Lung (tissue), 12 donors: ENCODE measurements around the gene TMEM92. TPM values are rescaled to one million over a fixed set of nuclear protein-coding genes. Genes with fewer than 3 reads are reported as not detected.

Experiments
- ATAC-seq: fragments of 200-7000 bp; cut with Tn5 transposase; one replicate; pipeline ENCODE4 v1.9.1; 2020; ENCODE audit warnings: moderate number of reproducible peaks; ENCODE audit not compliant: insufficient read depth, low FRiP score
- DNase-seq, 3 donors: peaks; one replicate each; pipeline ENCODE4 v3.0.0-alpha.2; 2013 to 2017
- H3K27ac ChIP-seq, 2 donors: one replicate each; pipeline ENCODE4 v1.5.1; 2013; ENCODE audit warnings: mild to moderate bottlenecking in 2 of 2, moderate library complexity in 2 of 2, control low read depth in 1 of 2, inconsistent platforms in 1 of 2, low read depth in 1 of 2, low read length in 1 of 2
- H3K27me3 ChIP-seq, 3 donors: one replicate each; pipeline ENCODE4 v1.5.1; 2013; ENCODE audit warnings: low read length in 2 of 3; ENCODE audit not compliant: control insufficient read depth in 3 of 3, insufficient read depth in 3 of 3
- H3K36me3 ChIP-seq, 4 donors: one replicate each; pipeline ENCODE4 v1.5.1; 2013; ENCODE audit warnings: low read length in 4 of 4, mild to moderate bottlenecking in 1 of 4, moderate library complexity in 1 of 4; ENCODE audit not compliant: control insufficient read depth in 4 of 4, insufficient read depth in 4 of 4
- H3K4me1 ChIP-seq, 5 donors: one replicate each; pipeline ENCODE4 v1.5.1; 2013; ENCODE audit warnings: low read length in 5 of 5, mild to moderate bottlenecking in 2 of 5, moderate library complexity in 1 of 5; ENCODE audit not compliant: control insufficient read depth in 5 of 5, insufficient read depth in 5 of 5
- H3K4me3 ChIP-seq: one replicate; pipeline ENCODE4 v1.5.1; 2013; ENCODE audit warnings: mild to moderate bottlenecking, control low read depth, moderate library complexity
- H3K9ac ChIP-seq, 2 donors: one replicate each; pipeline ENCODE4 v1.5.1; 2013; ENCODE audit warnings: low read length in 2 of 2, control low read depth in 1 of 2; ENCODE audit not compliant: insufficient read depth in 1 of 2
- H3K9me3 ChIP-seq, 4 donors: one replicate each; pipeline ENCODE4 v1.5.1; 2013; ENCODE audit warnings: low read length in 3 of 4, mild to moderate bottlenecking in 1 of 4, moderate library complexity in 1 of 4; ENCODE audit not compliant: control insufficient read depth in 4 of 4, insufficient read depth in 3 of 4
- CTCF ChIP-seq: IDR thresholded peaks from 2 replicates; pipeline ENCODE4 v1.5.1; 2012; ENCODE audit warnings: mild to moderate bottlenecking; ENCODE audit errors: control extremely low read depth, extremely low read depth
- WGBS, 2 donors: extraction: QIAGEN DNeasy Blood & Tissue Kit; methylation state at CpG; one replicate each; pipeline ENCODE4 v1.1.7; 2013; 5-methylcytosine and 5-hydroxymethylcytosine counted together
- polyA plus RNA-seq, 2 donors: library from polyadenylated mRNA; stranded (reverse); fragments of 200-250 nt; gene quantifications; one replicate each; pipeline ENCODE4 v1.2.1, GENCODE V29; 2013
- total RNA-seq, 2 donors: library from RNA; depleted of rRNA in 1 of 2; stranded (reverse); fragments of >200 nt in 1 of 2; gene quantifications; one replicate each; pipeline ENCODE4 v1.2.1, GENCODE V29; 2014 to 2021
- donor health status: control.
- donor health status: control.
- donor health status: Bipolar disorder and iron deficiency.
- donor health status: healthy.
- donor health status: DM: yes; HTN: yes; CAD: no.

The TMEM92 gene
- total and polyA plus RNA-seq, 4 donors = 0.63 to 8.0 (median 5.9) TPM

GRCh38 chr17:50257676-50258224, 16.5 kb upstream of the TMEM92 start:
- H3K4me3 ChIP-seq = no peak overlapping the region
- ATAC-seq (no peak), DNase-seq (peak; percentile 53 to 81 (median 64))
- no peaks in the 10 kb centered on the region for H3K36me3 ChIP-seq
- no peaks in the 10 kb centered on the region for H3K9me3 ChIP-seq
- H3K9ac ChIP-seq = no peak overlapping the region
- no peak for TF ChIP-seq CTCF
- peaks cover 0 to 41% (median 14%) of the 10 kb centered on the region in 5 donors for H3K4me1 ChIP-seq
- 66 to 81% methylated on average over 15 of the region's 15 CpGs for WGBS, 2 donors
- H3K27ac ChIP-seq = no peak overlapping the region
- no peaks in the 10 kb centered on the region for H3K27me3 ChIP-seq

GRCh38 chr17:50258647-50259476, 15.4 kb upstream of the TMEM92 start:
- no peak for ATAC-seq
- no peaks in the 10 kb centered on the region for H3K27me3 ChIP-seq
- H3K4me1 ChIP-seq = peaks cover 0 to 42% (median 17%) of the 10 kb centered on the region in 5 donors
- TF ChIP-seq CTCF = no peak
- H3K36me3 ChIP-seq = no peaks in the 10 kb centered on the region
- no peaks in the 10 kb centered on the region for H3K9me3 ChIP-seq
- no peak overlapping the region for H3K9ac ChIP-seq
- WGBS, 2 donors = 78 to 82% methylated on average over 13 of the region's 13 CpGs
- H3K4me3 ChIP-seq = no peak overlapping the region
- DNase-seq = peak; percentile 69 to 86 (median 82)
- no peak overlapping the region for H3K27ac ChIP-seq

- ATAC-seq (no peak), DNase-seq (peak; percentile 61 to 86 (median 66))
- Histone ChIP-seq H3K9me3 (no peaks in the 10 kb centered on the region), H3K9ac (peak overlapping the region in 1 of 2 donors; percentile 32), H3K4me1 (peaks cover 0 to 49% (median 18%) of the 10 kb centered on the region in 5 donors), H3K27me3 (no peaks in the 10 kb centered on the region), H3K4me3 (no peak overlapping the region), H3K36me3 (no peaks in the 10 kb centered on the region), H3K27ac (no peak overlapping the region)
- 85 to 94% methylated on average over 18 to 19 of the region's 19 CpGs for WGBS, 2 donors
- TF ChIP-seq CTCF = no peak
Observed at GRCh38 chr17:50259477-50260324, 14.6 kb upstream of the TMEM92 start.
